Myocyte (in vitro differentiated cells): ENCODE results near the gene TRIO. TPM values are rescaled to one million over a fixed set of nuclear protein-coding genes. Genes with fewer than 3 reads are reported as not detected.
"Not testable (repeated sequence)": the region's sequence is repeated elsewhere in the genome, so short reads cannot be mapped to it uniquely, and the experiment has no call there.

ENCODE experiments used
- DNase-seq: peaks from one replicate; pipeline ENCODE4 v3.0.0-alpha.2; 2012; ENCODE audit warnings: low read depth
- total RNA-seq: library from RNA; depleted of rRNA; stranded (reverse); fragments of >200 nt; gene quantifications from 2 replicates; pipeline ENCODE4 v1.2.3, GENCODE V29; 2014

TRIO gene
- total RNA-seq, 1 donor from 2014 or later = 126 TPM

GRCh38 chr5:14207428-14207827, 64.3 kb downstream of the TRIO start:
- not testable (repeated sequence) for DNase-seq

GRCh38 chr5:14208071-14209021, 65.2 kb downstream of the TRIO start:
- peak; percentile 66 for DNase-seq

GRCh38 chr5:14209222-14209822, 66.2 kb downstream of the TRIO start:
- no peak for DNase-seq

GRCh38 chr5:14209836-14210235, 66.7 kb downstream of the TRIO start:
- no peak for DNase-seq

GRCh38 chr5:14210729-14211128, 67.6 kb downstream of the TRIO start:
- DNase-seq = no peak

DNA sequence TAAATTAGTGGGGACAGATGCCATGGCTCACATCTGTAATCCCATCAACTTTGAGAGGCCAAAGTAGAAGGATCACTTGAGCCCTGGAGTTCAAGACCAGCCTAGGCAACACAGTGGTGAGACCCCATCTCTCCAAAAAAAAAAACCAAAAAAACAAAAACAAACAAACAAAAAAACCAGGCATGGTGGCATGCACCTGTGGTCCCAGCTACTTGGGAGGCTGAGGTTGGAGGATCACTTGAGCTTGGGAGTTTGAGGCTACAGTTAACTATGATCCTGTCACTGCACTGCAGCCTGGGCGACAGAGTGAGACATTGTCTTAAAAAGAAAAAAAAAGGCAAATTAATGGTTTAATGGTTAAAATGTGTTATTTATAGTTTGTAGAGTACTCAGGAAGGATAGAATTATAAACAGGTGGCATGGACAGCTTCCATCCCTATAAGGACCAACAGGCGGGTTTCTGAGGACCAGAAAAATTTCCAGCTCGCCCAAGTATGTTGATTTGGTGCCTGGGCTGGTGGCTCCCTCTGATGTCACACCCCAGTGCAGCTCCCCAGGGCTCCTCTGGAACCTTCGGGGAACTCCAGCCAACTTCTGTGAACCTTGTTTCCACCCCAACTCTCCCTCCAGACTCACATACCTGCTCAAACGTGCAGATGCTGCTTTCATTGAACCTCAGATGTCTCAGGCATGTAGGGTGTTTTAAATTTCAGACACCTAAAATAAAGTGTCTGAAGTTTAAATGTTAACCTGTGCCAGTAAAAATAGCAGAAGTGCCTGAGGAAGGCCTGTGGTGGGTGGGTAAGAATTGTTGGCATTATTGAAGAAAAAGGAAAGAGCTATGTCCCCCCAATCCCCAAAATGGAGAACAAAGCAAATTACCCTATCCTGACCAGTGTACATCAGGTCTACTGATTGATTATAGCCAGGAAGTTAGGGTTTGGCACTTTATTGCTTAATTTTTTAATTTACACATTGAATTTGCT, 69.0 kb downstream of the TRIO start:
- no peak for DNase-seq

GRCh38 chr5:14212838-14213237, 69.7 kb downstream of the TRIO start:
- DNase-seq = no peak

DNA sequence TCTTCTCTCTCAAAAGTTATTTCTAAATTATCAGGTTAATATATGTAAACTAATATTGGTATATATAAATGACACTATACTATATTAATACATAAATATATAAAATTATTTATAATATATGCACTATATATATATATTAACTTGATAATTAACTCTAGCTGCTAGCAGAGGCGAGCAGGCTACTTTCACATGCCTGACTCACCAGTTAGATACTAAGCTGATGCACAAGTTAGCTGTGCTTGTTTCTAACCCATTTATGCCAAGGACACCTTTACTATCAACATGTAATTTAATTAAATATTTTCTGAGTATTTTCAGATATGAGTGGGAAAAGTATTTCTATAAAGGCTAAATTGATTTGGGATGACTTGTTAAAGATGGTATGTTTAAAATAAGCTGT, 70.1 kb downstream of the TRIO start:
- DNase-seq = no peak

DNA sequence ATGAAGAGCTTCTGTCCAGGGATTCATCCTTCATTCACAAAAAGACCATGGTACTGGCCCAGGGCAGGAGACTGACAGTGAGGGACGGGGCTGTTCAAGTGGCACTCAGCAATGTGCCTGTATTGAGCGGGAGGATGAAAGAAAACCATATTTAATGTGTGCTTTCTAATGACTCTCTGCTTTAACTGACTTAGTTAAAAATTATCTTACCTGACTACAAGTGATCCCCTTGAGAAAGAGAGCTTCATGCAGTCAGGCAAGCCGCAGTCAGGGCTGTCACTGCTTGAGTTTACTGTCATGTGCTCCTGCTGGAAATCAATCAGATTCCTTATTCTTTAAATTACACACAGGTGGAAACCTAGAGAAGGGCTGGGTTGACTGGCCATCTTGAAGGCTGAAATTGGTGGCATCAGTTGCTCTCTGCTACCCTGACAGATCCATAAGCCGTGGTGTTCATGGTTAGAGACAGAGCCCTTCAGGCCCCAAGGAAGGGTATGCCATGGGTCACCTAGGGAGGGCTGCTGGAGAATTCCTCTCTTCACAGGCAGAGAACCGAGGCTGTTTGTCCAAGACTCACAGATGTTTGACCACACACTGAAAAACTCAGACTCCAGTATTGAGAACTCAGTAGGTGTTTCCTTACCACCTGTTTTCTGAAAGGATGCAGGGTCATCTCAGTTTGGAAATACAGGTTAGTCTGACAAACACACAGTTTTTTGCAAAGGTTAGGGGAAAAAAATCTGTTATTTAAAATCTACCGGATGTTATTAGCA, 70.9 kb downstream of the TRIO start:
- DNase-seq = no peak

DNA sequence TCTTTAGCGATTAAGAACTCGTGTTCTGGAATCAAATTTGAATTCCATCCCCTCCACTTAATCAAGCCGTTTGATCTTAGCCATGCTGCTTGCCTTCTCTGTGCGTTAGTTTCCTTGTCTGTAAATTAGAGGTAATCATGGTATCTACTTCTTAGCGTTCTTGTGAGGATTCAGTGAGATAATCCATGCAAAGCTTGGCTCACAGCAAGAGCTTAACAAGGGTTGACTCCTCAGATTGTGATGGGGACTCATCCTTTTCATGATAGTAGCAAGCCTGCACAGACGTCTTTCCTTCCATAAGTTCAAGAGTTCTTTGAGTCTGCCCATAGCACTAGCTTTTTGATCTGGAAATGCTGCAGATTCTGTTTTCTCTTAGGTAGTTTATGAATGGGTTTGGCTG, 72.8 kb downstream of the TRIO start:
- no peak for DNase-seq

DNA sequence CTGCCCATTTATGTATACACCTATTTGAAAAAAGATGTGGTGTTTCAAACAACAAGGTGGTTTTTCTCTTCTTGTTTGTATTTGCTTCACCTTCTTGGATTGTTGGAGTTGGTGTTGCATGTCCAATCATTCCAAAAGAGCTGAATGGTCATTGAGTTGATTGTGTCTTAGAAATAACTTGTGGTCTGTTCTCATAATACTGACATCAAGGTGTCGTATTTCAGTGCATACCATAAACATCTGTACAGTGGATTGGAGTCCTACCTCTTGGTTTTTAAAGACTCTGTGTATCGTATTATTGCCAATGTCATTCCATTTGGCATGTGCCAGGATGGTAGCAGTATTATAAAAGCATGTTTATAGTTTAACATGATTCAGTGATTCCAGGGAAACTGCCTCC, 73.2 kb downstream of the TRIO start:
- DNase-seq = no peak

- DNase-seq = no peak
Observed at GRCh38 chr5:14216902-14217301, 73.8 kb downstream of the TRIO start.

GRCh38 chr5:14217587-14217986, 74.4 kb downstream of the TRIO start:
- DNase-seq = no peak

DNA sequence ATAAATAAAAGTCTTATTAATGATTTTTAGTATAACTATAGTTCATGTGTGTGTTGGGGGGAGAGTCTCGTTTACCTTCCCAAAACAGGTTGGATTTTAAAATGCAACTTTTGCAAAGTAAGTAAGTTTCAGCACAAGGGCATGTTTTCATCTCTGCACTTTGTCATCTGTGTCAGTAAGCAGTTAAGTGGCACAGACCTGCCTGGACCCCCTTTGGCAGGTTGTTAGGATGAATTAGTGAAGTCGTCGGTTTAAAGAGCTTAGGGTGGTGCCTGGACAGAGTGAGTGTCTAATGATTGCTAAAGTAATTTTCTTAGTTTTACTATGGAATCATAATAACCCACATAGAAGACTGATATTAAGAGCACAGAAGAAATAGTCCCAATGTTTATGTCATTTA, 74.9 kb downstream of the TRIO start:
- no peak for DNase-seq

DNA sequence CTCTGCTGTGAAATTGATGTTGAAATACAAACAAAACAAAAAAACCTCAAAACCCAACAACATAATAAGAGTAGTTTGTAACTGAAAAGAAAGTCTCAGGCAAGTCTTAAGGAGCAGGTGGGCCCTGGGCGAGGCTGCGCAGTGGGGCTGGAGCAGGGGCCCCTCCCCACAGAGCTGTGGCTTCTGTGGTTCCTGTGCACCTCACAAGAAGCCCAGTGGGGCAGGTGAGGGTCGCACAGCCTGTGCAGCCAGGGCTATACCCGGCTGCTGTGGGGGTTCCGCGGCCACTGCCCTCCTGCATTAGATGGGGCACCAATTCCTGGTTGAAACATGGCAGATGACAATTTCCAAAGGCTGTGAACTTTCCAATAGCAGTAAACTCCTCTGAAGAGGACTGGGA, 75.3 kb downstream of the TRIO start:
- DNase-seq = no peak

DNA sequence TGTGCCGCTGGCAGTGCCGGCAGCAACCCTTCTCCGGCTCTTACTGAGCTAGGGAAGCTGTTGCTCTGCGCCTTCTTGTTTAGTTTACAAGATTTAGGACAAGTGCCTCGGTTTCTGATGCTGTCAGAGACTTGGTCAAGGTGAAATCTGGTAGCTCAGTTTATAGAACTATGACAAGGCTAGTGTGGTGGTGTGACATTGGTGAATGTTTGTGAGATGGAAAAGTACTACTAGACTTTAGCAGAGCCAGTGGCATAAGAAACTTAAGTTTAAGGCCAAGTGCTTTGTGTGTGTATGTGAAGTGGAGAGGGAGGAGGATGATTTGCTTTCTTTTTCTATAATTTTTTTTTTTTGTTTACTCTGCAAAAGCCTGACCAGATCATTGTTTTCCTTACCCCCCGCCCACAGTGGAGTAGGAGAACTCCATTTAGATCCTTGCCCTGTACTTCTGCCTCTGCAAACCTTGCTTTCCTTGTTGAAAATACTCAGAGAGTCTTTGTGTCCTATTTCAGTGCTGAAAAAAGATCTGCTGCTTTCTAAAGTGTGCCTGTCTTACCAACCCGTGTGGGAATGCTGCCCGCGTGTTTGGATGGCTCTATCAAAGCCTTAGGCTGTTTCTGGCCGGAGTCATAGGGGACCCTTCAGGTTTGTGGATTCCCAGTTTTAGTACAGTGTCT, 75.9 kb downstream of the TRIO start:
- no peak for DNase-seq

DNA sequence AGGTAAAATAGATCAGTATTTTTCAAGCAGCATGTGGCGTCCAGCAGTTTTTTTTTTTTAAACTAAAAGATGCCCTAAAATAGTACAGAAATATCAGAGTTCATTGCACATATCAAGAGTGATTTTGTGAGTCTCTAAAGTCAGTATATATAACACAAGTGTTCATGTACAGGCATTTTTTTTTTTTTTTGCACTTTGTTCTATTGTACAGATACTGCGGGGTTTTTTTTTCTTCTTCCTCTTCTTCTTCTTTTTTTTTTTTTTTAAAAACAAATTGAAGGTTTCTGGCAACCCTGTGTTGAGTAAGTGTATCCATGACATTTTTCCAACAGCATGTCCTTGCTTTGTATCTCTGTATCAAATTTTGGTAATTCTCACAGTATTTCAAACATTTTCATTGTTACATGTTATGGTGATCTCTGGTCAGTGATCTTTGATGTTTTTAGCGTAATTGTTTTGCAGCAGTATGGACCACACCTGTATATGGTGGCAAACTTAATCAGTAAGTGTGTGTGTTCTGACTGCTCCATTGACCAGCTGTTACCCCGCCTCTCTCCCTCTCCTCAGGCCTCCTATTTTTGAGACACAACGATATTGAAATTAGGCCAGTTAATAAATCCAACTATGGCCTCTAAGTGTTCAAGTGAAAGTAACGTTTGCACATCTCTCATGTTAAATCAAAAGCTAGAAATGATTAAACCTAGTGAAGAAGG, 76.8 kb downstream of the TRIO start:
- no peak for DNase-seq

- DNase-seq = no peak
Observed at GRCh38 chr5:14220642-14221041, 77.5 kb downstream of the TRIO start.

- DNase-seq = no peak
Observed at GRCh38 chr5:14221732-14222131, 78.6 kb downstream of the TRIO start.

GRCh38 chr5:14222206-14222605, 79.1 kb downstream of the TRIO start:
- no peak for DNase-seq
